AG04450 (cell line): ENCODE measurements around the gene MEGF6. TPM values are rescaled to one million over a fixed set of nuclear protein-coding genes. Genes with fewer than 3 reads are reported as not detected.

Experiments used
- CTCF ChIA-PET: fragments of 300-600, 350-600 bp; formaldehyde crosslinking; extraction: SDS; loops from one replicate; lab custom pipeline; 2022; ENCODE audit warnings: antibody characterized with exemption, inconsistent platforms; lab: Charles Lee
- POLR2A ChIA-PET: fragments of 350-600 bp; formaldehyde crosslinking; extraction: SDS; loops from one replicate; lab custom pipeline; 2021; ENCODE audit warnings: antibody characterized with exemption, inconsistent platforms; lab: Yijun Ruan, JAX
- DNase-seq: peaks from one replicate; pipeline ENCODE4 v3.0.0-alpha.2; 2011; ENCODE audit warnings: low read depth, low spot score
- H3K27ac ChIP-seq: one replicate; pipeline ENCODE4 v1.5.1; 2012; ENCODE audit warnings: low read depth, low read length, control low read depth
- H3K27me3 ChIP-seq: one replicate; pipeline ENCODE4 v1.6.0; 2012; ENCODE audit warnings: low read length; ENCODE audit not compliant: control insufficient read depth, insufficient read depth
- H3K4me3 ChIP-seq: 2 replicates; pipeline ENCODE4 v1.5.1; 2011; ENCODE audit warnings: mild to moderate bottlenecking, low read depth, low read length, control low read depth
- H3K9me3 ChIP-seq: 2 replicates; pipeline ENCODE4 v1.5.1; 2012; ENCODE audit warnings: low read length; ENCODE audit not compliant: control insufficient read depth, insufficient read depth
- CTCF ChIP-seq: IDR thresholded peaks from 2 replicates; pipeline ENCODE4 v1.5.1; 2011; ENCODE audit warnings: low read depth, low read length, control low read depth, inconsistent platforms
- polyA plus RNA-seq: library from polyadenylated mRNA; depleted of rRNA; stranded (reverse); fragments of >200 nt; gene quantifications from 2 replicates; pipeline ENCODE4 v1.2.3, GENCODE V29; 2011

Gene MEGF6
- polyA plus RNA-seq, 1 experiment = 0.45 TPM

GRCh38 chr1:3459940-3460671, 151.2 kb downstream of the MEGF6 start:
- H3K9me3 ChIP-seq = no peaks in the 10 kb centered on the region; the same call in 1 of the 2 replicates
- H3K4me3 ChIP-seq = no peak overlapping the region
- no peak overlapping the region for H3K27ac ChIP-seq
- H3K27me3 ChIP-seq = peaks cover 20% of the 10 kb centered on the region
- ChIA-PET CTCF (interaction anchor here (1.0 to 1.6 kb wide), 2 partner anchors 12 to 31 kb away, joined by 4 to 5 read pairs; no protein-coding TSS in a partner anchor), POLR2A (no interaction called here)
- no peak for TF ChIP-seq CTCF
- no peak for DNase-seq

DNA sequence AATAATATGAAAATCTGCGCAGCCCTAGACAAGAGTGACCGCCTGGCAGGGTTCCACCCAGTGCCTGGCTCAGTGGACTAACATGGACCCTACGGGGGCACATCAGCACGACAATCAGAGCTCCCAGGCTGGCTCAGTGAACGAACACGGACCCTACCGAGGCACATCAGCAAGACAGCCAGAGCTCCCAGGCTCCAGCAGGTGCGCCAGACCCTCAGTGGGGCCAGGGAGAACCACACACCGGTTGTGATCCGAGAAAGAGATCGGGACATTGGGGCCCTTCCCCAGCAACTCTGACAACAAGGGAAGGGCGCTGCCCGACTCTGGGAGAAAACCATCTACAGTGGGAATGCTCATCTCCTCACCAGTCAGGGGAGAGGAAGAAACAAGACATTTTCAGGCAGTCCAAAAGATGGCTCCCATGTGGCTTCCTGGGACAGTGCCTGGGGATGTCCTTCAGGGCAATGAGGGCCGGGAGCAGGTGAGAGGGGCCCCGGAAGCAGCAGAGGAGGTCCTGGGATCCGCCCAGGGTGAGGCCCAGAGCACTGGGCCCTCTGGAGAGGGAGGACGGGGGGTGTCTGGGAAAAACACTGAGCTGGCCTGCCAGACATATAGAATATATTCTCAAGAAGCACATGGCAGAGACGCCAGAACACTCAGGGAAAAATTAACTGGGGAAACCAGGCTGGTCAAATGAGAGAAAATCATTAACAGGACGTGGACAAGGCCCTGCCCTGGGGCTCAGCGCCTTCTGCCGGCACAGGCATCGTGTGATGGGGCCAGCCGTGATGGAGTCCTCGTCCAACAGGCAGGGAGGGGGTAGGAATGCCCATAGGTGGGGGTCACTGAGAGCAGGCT, 152.0 kb downstream of the MEGF6 start:
- Histone ChIP-seq H3K27ac (no peak overlapping the region), H3K27me3 (peaks cover 23% of the 10 kb centered on the region), H3K9me3 (no peaks in the 10 kb centered on the region; the same call in 1 of the 2 replicates), H3K4me3 (no peak overlapping the region)
- ChIA-PET CTCF (interaction anchor here (1.0 to 1.6 kb wide), 2 partner anchors 13 to 32 kb away, joined by 4 to 5 read pairs; no protein-coding TSS in a partner anchor), POLR2A (no interaction called here)
- no peak for DNase-seq
- no peak for TF ChIP-seq CTCF

GRCh38 chr1:3457910-3458883, 153.1 kb downstream of the MEGF6 start:
- ChIA-PET CTCF (interaction anchor here (1.6 kb wide), 1 partner anchor 14 kb away, joined by 4 read pairs; no protein-coding TSS in a partner anchor), POLR2A (no interaction called here)
- no peak for TF ChIP-seq CTCF
- Histone ChIP-seq H3K27me3 (peaks cover 29% of the 10 kb centered on the region), H3K27ac (no peak overlapping the region), H3K4me3 (no peak overlapping the region), H3K9me3 (no peaks in the 10 kb centered on the region; the same call in 1 of the 2 replicates)
- no peak for DNase-seq

- POLR2A ChIA-PET = no interaction called here
- CTCF ChIA-PET = no interaction called here
- Histone ChIP-seq H3K9me3 (no peaks in the 10 kb centered on the region; the same call in 1 of the 2 replicates), H3K27me3 (peaks cover 29% of the 10 kb centered on the region), H3K4me3 (no peak overlapping the region), H3K27ac (no peak overlapping the region)
- no peak for TF ChIP-seq CTCF
- DNase-seq = no peak
These were observed 154.1 kb downstream of the MEGF6 start for GRCh38 chr1:3456964-3457909.
